Dendritic cell treated with granulocyte-macrophage colony-stimulating factor and Interleukin-4, amounts not matched to agents 40 ng/mL and 50 ng/mL, for 4 days (primary cell): ENCODE data around the gene GPR65.

ENCODE experiments used
- H3K27ac Mint-ChIP-seq: one replicate; pipeline ENCODE4 v1.8.0; 2022; ENCODE audit warnings: mild to moderate bottlenecking, mixed read lengths
- H3K27me3 Mint-ChIP-seq: one replicate; pipeline ENCODE4 v1.8.0; 2022; ENCODE audit warnings: mild to moderate bottlenecking, mixed read lengths
- H3K36me3 Mint-ChIP-seq: one replicate; pipeline ENCODE4 v1.8.0; 2022; ENCODE audit warnings: low read depth, mixed read lengths
- H3K4me1 Mint-ChIP-seq: one replicate; pipeline ENCODE4 v1.8.0; 2022; ENCODE audit warnings: low read depth, mixed read lengths
- H3K4me3 Mint-ChIP-seq: one replicate; pipeline ENCODE4 v1.8.0; 2022; ENCODE audit warnings: mild to moderate bottlenecking, moderate library complexity, mixed read lengths
- H3K9me3 Mint-ChIP-seq: one replicate; pipeline ENCODE4 v1.8.0; 2022; ENCODE audit warnings: mixed read lengths
- intact Hi-C: fragments of 100-400 bp; cut with micrococcal nuclease; formaldehyde crosslinking; loops from one replicate; pipeline ENCODE4 v1.15.0; 2022

GPR65 gene

DNA sequence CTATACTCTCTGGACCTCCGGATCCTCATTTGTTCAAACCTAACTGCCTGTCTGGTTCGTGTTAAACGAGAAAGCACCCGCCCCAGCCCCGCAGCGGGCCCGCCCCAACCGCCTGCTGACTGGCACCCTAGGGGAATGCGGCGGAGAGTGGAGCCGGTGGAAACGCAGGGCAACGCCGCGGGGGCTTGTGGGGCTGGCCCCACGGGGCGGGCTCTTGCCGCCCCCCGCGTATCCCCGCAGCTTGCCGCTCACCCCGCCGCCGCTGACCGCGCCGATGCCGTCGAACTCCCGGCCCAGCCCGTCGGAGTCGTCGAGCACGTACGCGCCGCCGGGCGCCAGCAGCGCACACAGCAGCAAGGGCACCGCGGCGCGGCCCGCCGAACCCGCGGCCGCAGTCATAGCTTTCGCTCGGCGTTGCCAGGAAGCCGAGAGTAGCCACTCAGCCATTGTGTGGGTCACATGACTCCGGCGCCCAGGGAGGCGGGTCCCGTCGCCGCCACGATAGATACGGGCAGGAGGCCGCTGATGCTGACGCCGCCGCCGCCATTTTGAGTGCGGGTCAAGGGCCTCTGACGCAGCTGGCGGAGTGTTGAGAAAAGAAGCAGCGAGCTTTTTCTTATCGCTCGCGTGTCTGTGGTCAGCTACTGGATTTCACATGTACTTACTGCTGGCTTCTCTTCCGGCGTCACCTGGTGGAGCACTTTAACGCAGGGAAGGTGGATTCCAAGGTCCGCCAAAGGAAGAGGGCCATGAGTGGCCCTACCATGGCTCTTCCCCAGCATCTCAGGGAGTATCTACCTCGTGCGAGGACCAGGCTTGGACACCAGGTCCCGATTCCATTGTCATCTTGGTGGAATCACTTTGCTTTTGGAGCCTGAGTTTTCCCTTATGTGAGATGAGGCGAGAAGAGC is 12.0 kb upstream of the GPR65 start, which contains the start of gene GALC:
GALC (minus strand) TSS at position 465 of the 911 bp plus-strand sequence; CDS start at position 447, 18 bp downstream.
- no peaks in the 10 kb centered on the region for H3K27me3 Mint-ChIP-seq
- H3K9me3 Mint-ChIP-seq = no peaks in the 10 kb centered on the region
- H3K27ac Mint-ChIP-seq = peak within 1 kb of the TSS; percentile 90
- H3K4me3 Mint-ChIP-seq = peak within 1 kb of the TSS; percentile 83
- peaks cover 63% of the 10 kb centered on the region for H3K4me1 Mint-ChIP-seq
- H3K36me3 Mint-ChIP-seq = peaks cover 7% of the 10 kb centered on the region
- intact Hi-C loops = loop anchor here (10.0 kb wide), 1 partner anchor 52 kb away; no protein-coding TSS in a partner anchor

DNA sequence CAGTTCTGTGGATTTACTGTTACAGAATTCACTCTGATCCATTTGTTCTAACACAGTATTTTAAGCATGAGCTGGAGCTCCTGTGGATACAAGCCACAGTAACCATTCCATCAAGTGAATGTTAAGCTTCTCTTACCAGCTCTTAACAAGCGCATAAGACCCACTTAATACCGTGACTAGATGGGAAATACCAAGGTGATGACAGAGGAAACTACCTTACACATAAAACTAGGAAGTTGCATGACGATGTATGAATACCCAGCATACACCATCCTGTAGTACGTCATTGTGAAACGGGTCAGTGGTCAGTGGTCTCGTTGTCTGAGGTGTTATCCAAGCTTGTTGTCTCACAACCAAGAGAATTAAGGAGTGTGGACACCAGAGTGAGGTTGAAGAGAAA is 10.0 kb upstream of the GPR65 start:
- Mint-ChIP-seq H3K4me1 (peaks cover 72% of the 10 kb centered on the region), H3K27me3 (no peaks in the 10 kb centered on the region), H3K27ac (peak overlapping the region; percentile 73), H3K9me3 (no peaks in the 10 kb centered on the region), H3K4me3 (no peak overlapping the region), H3K36me3 (peaks cover 7% of the 10 kb centered on the region)
- intact Hi-C loops = loop anchor here (10.0 kb wide), 1 partner anchor 50 kb away; no protein-coding TSS in a partner anchor

DNA sequence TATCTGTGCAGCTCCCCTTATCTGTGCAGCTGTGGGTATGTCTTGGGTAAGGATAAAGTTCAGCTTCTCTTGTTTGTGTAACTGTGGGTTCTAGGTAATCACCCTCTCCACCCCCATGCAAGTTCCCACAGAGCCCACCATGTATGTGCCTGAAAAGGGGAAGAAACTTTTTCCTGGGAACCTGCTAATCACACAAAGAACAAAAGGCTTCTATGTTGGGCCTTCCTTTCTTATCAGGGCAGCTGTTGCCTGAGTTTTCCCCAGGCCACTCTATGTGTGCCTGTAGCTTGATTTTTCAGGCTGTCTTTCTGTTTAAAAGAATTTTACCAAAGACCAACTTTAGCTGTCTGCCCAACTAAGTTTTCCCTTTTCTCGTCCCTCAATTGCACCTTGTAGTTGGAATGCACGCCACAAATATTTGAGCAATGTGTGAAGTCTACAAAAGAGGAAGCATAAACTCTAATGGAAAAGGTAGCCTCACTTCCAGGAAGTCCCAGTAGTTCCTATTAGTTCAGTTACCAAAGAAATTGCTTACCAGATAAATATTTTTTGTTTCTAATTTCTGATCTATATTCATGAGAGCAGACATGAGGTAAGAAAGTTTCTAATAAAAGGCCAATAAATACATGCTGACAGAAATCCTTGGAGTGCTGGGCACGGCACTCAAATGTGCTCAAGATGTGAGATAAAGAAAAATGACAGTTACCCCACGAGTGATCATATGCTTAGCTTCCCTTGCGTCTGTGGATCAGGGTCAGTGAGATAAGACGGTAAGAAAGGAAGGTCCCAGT is 9.2 kb upstream of the GPR65 start:
- no peaks in the 10 kb centered on the region for H3K27me3 Mint-ChIP-seq
- intact Hi-C loops = loop anchor here (10.0 kb wide), 1 partner anchor 49 kb away; no protein-coding TSS in a partner anchor
- no peaks in the 10 kb centered on the region for H3K9me3 Mint-ChIP-seq
- H3K27ac Mint-ChIP-seq = peak overlapping the region; percentile 73
- peaks cover 7% of the 10 kb centered on the region for H3K36me3 Mint-ChIP-seq
- no peak overlapping the region for H3K4me3 Mint-ChIP-seq
- peaks cover 71% of the 10 kb centered on the region for H3K4me1 Mint-ChIP-seq

DNA sequence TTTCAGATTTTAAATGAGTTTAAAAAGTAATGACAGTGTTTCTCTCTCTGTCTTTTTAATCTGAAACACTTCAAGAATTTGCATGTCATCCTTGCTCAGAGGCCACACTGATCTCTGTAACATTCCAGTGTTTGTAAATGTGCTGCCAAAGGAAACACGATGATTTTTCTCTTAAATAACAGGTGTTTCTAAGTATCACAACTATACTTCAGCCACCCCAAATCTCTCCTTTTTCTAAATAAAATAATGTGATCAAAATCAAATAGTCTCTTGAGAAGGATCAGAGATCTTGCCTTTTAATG is 8.7 kb upstream of the GPR65 start:
- intact Hi-C loops = loop anchor here (10.0 kb wide), 1 partner anchor 49 kb away; no protein-coding TSS in a partner anchor
- Mint-ChIP-seq H3K27me3 (no peaks in the 10 kb centered on the region), H3K27ac (peak overlapping the region; percentile 73), H3K9me3 (no peaks in the 10 kb centered on the region), H3K4me1 (peaks cover 71% of the 10 kb centered on the region), H3K4me3 (no peak overlapping the region), H3K36me3 (peaks cover 7% of the 10 kb centered on the region)

DNA sequence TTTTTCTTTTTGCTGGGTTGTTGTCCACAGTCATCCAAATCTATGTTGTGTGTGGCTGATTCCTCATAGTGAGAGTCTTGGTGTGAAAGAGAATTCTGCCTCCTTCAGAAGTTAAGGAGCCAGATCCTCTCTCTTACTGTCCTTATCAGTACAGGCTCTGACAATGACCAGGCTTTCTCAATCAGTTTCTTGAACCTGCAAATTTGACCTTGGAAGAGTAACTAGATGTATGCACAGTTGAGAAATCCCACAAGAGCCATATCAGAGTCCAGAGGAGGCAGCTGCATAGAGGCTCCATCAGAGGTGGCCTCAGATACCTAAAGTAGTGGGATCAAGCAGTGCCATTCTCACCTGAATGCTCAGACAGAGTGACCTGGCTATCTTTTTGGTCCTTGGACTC is 6.5 kb upstream of the GPR65 start:
- H3K9me3 Mint-ChIP-seq = no peaks in the 10 kb centered on the region
- H3K4me3 Mint-ChIP-seq = no peak overlapping the region
- no peaks in the 10 kb centered on the region for H3K36me3 Mint-ChIP-seq
- H3K4me1 Mint-ChIP-seq = peaks cover 72% of the 10 kb centered on the region
- intact Hi-C loops = loop anchor here (10.0 kb wide), 1 partner anchor 46 kb away; no protein-coding TSS in a partner anchor
- no peaks in the 10 kb centered on the region for H3K27me3 Mint-ChIP-seq
- H3K27ac Mint-ChIP-seq = peak overlapping the region; percentile 85

DNA sequence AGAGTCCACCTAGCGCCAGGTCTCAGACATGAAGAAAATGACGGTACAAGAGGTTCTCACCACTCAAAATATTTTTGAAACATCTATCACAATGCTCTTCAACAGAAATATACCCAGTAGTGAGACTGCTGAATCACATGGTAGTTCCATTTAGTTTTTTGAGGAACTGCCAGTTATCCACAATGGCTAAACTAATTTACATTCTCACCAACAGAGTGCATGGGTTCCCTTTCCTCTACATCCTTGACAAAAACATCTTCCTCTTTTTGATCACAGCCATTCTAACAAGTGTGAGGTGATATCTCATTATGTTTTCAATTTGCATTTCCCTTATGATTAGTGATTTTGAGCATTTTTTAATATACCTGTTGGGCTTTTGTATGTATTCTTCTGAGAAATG is 5.7 kb upstream of the GPR65 start:
- Mint-ChIP-seq H3K27me3 (no peaks in the 10 kb centered on the region), H3K4me1 (peaks cover 66% of the 10 kb centered on the region), H3K36me3 (no peaks in the 10 kb centered on the region), H3K4me3 (peak overlapping the region; percentile 23), H3K27ac (peak overlapping the region; percentile 85), H3K9me3 (no peaks in the 10 kb centered on the region)
- intact Hi-C loops = loop anchor here (10.0 kb wide), 1 partner anchor 46 kb away; no protein-coding TSS in a partner anchor

DNA sequence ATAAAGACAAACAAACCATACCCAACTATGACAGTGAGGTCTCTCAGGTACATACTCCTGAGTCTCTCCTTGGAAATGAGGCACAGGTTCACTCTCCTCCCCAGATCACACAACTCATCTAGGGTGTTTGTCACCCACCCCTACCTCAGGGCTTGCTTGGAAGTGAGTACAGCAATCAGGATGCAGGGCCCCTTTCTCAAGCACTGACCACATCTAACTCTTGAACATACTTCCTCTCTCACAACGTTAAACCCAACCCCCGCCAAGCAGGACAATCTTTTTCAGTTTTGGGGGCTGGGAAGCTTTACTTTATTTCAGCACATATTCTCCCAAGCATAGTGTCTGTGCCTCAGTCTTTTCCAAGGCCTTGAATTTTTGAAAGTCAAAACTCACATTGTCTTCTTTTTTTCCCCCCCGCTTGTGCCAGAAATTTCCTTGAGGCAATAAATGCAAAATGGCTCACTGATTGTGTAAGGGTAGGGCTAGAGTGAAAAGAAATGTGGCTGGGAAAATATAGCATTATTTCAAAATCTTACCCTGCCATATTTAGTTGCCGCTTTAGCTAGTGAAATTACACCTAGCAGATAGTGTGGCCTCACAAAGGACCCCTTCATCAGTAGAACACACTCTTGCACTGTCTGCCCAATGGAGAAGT is 2.4 kb upstream of the GPR65 start:
- Mint-ChIP-seq H3K4me1 (peaks cover 65% of the 10 kb centered on the region), H3K27ac (peak overlapping the region; percentile 81), H3K9me3 (no peaks in the 10 kb centered on the region), H3K36me3 (no peaks in the 10 kb centered on the region), H3K4me3 (no peak overlapping the region), H3K27me3 (no peaks in the 10 kb centered on the region)
- intact Hi-C loops = no loop called here

DNA sequence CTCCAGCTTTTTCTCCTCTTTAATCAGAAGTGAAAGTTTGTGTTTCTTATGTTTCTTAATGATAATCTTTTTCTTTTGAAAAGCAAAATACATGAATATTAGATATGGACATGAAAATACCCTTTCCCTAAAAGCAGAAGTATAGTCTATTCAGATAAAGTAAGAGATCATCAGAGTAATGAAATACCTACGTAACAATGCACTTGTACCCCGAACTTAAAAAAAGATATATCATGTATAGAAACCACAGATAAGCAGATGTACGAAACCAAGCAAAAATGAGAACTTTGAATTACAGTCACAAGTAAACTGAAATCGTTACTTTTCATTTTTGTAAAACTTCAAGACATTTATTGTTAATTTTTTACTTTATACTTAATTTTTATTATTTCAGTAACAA is 1.5 kb upstream of the GPR65 start:
- H3K4me3 Mint-ChIP-seq = no peak overlapping the region
- intact Hi-C loops = no loop called here
- peak overlapping the region; percentile 81 for H3K27ac Mint-ChIP-seq
- H3K27me3 Mint-ChIP-seq = no peaks in the 10 kb centered on the region
- H3K4me1 Mint-ChIP-seq = peaks cover 72% of the 10 kb centered on the region
- no peaks in the 10 kb centered on the region for H3K36me3 Mint-ChIP-seq
- H3K9me3 Mint-ChIP-seq = no peaks in the 10 kb centered on the region

DNA sequence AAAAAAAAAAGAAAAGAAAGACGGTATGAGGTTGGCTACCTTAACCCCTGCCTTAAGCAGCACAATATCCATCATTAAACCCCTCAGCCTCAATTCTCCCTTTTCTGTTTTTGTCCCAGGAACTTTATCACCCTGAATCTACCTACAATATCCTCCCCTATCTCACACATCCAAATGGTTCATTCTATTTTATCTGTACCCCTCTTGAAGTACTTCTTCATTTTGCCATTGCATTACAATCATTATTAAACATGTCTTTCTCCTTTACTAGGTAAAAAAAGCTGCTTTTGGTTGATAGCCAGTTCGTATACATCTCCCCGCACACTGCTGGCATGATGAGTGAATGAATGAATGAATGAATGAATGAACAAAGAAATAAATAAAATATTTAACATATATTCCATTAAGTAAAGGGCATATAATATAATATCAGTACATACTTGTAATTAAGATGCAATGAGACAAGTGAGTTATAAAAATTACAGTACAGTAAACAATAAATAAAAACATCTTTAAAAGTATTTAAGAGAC is 364 bp upstream of the GPR65 start:
- H3K27ac Mint-ChIP-seq = peak overlapping the region; percentile 81
- peaks cover 5% of the 10 kb centered on the region for H3K36me3 Mint-ChIP-seq
- no peak overlapping the region for H3K4me3 Mint-ChIP-seq
- intact Hi-C loops = no loop called here
- H3K9me3 Mint-ChIP-seq = no peaks in the 10 kb centered on the region
- peaks cover 70% of the 10 kb centered on the region for H3K4me1 Mint-ChIP-seq
- H3K27me3 Mint-ChIP-seq = no peaks in the 10 kb centered on the region

DNA sequence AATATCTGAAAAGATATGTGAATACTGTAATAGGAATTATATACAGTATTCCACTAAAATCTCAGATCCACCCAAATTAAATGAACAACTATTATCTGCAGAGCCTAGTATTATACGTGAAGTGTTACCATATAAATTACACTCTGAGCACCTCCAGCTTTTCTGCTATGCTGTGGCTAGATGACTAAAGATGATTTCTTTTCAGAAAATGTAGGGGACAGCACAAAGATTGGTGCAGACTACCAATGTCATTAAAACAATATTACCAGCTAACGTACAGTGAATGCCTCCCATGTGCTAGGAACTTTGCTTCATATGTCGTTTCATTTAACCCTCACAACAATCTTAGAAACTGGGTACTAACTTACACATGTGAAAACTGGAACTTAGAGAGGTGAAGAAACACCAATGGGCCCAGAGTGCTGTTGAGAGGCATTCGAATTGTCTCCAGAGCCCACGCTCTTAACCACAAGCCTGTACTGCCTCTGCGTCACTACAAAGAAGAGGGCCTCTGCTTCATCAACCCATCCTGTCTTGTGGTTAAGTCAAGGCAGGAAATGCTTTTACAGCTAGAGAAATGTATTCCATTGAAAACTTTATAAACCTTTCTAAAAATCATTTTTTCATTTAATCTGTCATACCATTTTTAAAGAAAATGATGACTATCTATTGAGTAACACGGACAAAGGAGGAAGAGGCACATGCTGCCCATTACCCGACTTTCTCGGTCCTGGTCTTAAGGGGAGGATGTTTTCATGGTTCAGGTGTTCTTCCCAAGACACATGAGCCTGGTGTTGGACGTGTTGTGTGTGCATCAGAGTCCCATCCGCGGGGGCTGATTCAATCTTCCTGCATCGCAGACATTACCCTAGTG is 1.3 kb downstream of the GPR65 start:
- Mint-ChIP-seq H3K36me3 (peaks cover 15% of the 10 kb centered on the region), H3K9me3 (no peaks in the 10 kb centered on the region), H3K27ac (peak overlapping the region; percentile 68), H3K27me3 (no peaks in the 10 kb centered on the region), H3K4me1 (peaks cover 60% of the 10 kb centered on the region), H3K4me3 (peak overlapping the region; percentile 44)
- intact Hi-C loops = no loop called here

DNA sequence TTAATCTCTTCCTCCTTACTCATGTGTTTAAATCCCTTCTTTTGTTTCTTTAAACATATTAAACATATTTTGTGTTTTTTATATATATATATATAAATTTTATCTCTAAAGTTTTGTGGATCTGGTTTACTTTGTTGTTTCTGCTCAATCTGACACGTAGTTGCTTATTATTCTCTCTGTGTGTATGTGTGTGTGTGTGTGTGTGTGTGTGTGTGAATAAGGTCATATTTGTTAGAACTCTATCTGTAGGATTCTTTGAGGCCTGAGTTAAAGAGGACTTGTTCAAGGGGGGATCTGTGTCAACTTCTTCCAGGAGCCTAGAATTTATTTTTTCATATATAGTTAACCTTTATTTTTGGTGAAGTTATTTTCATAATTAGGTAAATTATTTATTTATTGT is 2.7 kb downstream of the GPR65 start:
- H3K27ac Mint-ChIP-seq = no peak overlapping the region
- H3K27me3 Mint-ChIP-seq = no peaks in the 10 kb centered on the region
- no peaks in the 10 kb centered on the region for H3K9me3 Mint-ChIP-seq
- H3K36me3 Mint-ChIP-seq = peaks cover 28% of the 10 kb centered on the region
- no peak overlapping the region for H3K4me3 Mint-ChIP-seq
- intact Hi-C loops = no loop called here
- peaks cover 52% of the 10 kb centered on the region for H3K4me1 Mint-ChIP-seq

DNA sequence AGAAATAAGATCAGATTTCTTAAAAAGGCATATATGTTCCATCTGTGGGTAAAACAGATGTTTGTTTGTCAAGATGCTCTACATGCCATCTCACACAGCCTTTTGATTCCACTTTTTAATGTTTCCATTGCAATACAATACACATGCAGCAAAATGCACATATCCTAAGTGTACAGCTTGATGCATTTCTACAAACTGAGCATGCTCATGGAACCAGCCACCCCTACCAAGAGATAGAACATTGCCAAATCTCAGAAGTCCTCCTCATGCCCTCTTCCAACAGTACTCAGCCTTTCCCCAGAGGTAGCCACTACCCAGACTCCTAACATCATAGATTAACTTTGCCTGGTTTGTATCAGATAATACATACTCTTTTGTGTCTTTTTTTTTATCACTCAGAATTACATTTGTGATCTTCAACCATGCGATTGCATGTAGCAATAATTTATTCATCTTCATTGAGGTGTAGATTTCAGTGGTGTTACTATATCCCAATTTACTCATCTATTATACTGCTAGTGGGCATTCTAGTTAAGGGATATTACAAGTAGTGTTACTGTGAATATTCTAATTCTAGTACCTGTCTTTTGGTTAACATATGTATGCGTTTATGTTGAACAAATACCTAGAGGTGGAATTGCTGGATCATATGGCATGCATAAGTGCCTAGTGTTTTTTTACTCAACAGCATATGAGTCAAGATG is 3.3 kb downstream of the GPR65 start:
- peaks cover 30% of the 10 kb centered on the region for H3K36me3 Mint-ChIP-seq
- no peaks in the 10 kb centered on the region for H3K27me3 Mint-ChIP-seq
- intact Hi-C loops = no loop called here
- no peaks in the 10 kb centered on the region for H3K9me3 Mint-ChIP-seq
- H3K27ac Mint-ChIP-seq = no peak overlapping the region
- peaks cover 47% of the 10 kb centered on the region for H3K4me1 Mint-ChIP-seq
- H3K4me3 Mint-ChIP-seq = peak overlapping the region; percentile 50
